NCI-H146 treated with DMSO at 0.1 percent for 48 hours (cell line): ENCODE measurements around the gene MAPK11.
A peak's percentile ranks its signal among the peaks of the same experiment; 100 is the strongest.
"Not testable (repeated sequence)": the region's sequence is repeated elsewhere in the genome, so short reads cannot be mapped to it uniquely, and the experiment has no call there.

ENCODE experiments used
- DNase-seq: peaks from one replicate; lab custom pipeline; 2025; ENCODE audit not compliant: unreplicated experiment; lab: John Stamatoyannopoulos, UW

The MAPK11 gene

GRCh38 chr22:50278956-50279619, 8.9 kb upstream of the MAPK11 start:
- no peak for DNase-seq

- no peak for DNase-seq
These were observed 8.3 kb upstream of the MAPK11 start for GRCh38 chr22:50278461-50278860.

DNA sequence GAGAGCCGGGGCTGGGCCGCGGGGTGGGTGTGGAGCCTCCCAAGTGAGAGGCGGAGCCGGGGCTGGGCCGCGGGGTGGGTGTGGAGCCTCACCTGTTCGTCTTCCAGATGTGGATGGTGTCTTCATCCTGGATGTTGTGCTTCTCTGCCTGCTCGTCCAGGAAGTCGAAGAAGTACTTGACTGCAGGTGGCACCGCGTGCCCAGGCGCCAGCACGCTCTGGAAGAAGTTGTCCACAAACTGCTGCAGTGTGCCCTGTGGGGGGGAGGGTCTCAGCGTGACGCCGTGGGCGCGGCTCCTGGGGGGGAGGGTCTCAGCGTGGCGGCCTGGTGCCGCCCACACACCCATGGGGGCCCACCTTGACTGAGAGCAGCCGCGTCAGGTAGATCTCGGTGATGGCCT, 7.6 kb upstream of the MAPK11 start:
- no peak for DNase-seq

DNA sequence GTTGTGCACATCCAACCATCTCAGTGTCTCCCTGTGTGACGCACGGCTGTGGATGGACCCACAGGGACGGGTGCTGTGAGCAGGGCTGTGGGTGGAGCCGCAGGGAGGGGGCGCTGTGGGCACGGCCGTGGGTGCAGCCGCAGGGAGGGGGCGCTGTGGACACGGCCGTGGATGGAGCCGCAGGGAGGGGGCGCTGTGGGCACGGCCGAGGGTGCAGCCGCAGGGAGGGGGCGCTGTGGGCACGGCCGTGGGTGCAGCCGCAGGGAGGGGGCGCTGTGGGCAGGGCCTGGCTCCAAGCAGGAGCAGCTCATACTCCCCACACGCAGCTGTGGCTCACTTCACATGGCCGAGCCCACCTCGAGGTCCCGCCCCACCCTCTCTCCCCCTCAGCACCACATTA, 6.0 kb upstream of the MAPK11 start:
- no peak for DNase-seq

GRCh38 chr22:50275181-50276055, 5.2 kb upstream of the MAPK11 start:
- DNase-seq: no peak

GRCh38 chr22:50274771-50275170, 4.6 kb upstream of the MAPK11 start:
- no peak for DNase-seq

DNA sequence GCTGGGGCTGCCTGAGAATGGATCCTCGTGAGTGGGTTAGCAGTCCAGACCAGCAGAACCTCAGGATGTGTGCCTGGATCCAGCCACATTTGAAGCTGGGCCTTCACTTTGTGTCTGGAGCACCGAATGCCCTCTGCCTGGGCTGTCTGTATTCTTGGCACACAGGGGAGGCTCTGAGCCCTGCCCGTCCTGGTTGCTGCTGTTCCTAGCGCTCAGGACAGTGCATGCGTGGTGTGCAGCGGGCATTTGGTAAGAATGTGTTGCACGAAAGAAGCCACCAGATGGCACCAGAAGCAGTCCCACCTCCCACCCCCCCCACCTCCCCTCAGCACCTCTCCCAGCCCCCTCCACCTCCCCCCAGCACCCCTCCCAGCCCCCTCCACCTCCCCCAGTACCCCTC, 4.1 kb upstream of the MAPK11 start:
- DNase-seq: no peak

DNA sequence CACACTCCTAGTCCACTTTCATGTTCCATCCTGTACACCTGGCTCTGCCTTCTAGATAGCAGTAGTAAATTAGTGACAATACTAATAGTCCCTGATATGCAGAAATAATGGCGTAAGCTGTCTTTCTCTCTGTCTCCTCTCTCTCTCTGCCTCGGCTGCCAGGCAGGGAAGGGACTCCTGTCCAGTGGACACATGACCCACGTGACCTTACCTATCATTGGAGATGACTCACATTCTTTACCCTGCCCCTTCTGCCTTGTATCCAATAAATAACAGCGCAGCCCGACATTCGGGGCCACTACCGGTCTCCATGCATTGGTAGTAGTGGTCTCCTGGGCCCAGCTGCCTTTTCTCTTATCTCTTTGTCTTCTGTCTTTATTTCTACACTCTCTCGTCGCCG, 3.6 kb upstream of the MAPK11 start:
- not testable (repeated sequence) for DNase-seq

DNA sequence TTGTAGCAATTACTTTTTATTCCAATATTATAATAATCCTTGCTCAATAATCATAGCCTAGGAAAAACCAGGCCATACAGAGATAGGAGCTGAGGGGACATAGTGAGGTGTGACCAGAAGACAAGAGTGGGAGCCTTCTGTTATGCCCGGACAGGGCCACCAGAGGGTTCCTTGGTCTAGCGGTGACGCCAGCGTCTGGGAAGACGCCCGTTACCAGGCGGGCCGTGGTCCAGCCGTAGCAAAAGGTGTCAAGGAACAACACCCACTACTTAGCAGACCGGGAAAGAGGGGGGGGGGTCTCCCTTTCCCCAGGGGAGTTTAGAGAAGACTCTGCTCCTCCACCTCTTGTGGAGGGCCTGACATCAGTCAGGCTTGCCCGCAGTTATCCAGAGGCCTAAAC, 3.2 kb upstream of the MAPK11 start:
- DNase-seq: not testable (repeated sequence)

- no peak for DNase-seq
These were observed 2.0 kb upstream of the MAPK11 start for GRCh38 chr22:50272044-50272802.

DNA sequence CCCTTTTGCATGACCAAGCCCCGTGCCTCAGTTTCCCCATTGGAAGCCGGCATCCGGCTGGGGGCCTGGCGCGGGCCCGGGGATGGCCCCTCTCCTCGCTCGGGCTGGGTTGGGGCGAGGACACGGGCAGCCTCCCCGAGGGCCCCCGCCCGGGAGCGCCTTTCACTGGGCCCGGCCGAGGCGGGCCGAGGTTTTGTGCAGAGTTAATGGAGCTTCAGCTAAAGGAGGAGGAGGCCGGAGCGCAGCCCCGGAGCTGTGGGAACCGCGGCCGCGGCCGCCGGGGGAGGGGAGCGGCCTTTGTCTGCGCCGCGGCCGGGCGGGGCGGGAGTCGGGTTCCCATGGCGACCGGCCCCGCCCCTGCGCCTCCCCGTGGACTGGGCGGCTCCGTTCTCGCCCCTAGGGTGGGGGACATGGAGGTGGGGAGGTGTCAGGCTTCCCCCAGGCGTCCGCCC, 1.4 kb upstream of the MAPK11 start:
- DNase-seq: peak; percentile 9

DNA sequence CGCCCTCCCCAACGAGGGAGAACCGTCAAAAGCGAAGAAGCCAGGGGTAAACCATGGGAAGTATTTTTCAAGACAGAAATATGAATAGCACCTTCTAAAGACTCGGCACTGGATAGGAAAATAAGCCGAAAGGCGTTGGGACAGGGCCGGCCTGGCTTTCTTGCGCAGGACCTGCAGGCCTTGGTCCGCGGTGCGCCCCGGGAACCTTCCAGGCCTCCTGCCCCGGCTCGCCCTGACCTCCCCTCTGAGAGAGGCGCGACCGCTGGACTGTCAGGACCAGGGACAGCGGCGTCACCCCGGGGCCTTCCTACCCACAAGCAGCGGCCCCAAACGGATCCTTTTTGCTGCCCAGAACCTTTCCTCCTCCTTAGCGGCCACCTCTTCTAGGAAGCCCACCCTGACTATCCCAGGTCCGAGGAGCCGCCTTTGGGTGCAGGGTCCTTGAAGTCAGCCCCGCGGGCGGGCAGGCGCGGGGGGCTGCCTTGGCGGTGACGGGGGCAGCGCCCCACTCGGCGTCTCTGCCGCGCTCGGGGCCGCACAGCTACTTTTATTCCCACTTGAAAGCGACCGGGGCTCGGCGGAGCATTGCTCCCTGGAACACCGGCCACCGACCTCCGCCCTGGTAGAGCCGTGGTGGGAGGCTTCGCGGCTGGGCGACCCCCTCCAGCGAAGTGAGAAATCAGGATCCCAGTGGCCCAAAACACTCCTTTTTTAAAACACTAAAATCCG, 650 bp upstream of the MAPK11 start:
- no peak for DNase-seq

DNA sequence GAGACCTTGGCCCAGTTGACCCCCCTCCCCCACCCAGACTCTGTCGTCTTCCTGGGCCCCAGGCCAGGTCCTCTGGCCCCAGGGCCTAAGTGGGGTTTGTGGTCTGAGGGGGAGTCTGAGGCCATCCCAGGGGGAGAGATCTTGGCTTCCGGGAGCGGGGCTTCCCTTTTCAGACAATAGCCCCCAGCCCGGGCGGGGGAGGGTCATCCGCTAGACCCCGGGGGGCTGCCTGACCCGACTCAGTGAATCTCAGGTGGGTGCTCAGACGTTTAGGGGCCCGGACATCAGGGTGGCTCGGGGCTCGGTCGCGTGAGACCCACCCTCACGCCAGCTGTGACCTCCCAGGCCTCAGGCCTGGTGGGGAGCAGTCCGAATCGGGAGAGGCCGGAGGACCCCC, 609 bp downstream of the MAPK11 start:
- no peak for DNase-seq

DNA sequence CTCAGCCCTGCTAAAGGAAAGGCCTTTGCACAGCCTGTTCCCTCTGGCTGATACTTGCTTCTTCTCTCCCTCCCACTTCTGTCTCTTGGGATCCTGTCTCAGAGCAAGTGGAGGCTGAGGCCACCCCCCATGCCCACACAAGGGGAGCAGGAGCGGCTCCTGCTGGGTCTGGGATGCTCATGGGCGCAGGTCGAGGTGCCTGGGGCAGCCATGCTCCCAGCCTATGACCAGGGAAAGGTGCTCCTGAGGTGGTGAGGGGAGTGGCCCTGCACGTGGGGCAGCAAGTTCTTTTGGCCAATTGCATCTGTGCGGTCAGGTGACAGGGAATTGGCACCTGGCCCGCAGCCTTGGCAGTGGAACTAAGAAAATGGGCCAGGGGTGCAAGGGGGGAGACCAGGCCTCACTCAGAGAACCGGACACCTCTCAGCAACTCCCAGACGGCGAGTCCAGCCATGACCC, 1.5 kb downstream of the MAPK11 start:
- DNase-seq: no peak

GRCh38 chr22:50267591-50268390, 2.4 kb downstream of the MAPK11 start:
- DNase-seq: no peak

DNA sequence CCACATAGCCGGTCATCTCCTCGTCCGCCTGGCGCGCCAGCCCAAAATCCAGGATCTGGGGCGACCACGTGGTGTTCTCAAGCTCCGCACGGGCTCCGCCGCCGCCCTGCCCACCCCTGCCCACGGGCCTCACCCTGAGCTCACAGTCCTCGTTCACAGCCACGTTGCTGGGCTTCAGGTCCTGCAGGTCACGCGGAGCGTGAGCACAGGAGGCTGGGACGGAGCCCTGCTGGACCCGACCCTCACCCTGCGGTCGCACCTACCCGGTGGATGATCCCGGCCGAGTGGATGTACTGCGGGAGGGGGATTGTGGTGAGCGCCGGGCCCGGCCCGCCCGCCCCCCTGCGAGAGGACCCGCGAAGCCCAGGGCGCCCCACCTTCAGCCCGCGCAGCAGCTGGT, 3.2 kb downstream of the MAPK11 start:
- DNase-seq: no peak

GRCh38 chr22:50264946-50265669, 5.1 kb downstream of the MAPK11 start:
- DNase-seq: no peak

DNA sequence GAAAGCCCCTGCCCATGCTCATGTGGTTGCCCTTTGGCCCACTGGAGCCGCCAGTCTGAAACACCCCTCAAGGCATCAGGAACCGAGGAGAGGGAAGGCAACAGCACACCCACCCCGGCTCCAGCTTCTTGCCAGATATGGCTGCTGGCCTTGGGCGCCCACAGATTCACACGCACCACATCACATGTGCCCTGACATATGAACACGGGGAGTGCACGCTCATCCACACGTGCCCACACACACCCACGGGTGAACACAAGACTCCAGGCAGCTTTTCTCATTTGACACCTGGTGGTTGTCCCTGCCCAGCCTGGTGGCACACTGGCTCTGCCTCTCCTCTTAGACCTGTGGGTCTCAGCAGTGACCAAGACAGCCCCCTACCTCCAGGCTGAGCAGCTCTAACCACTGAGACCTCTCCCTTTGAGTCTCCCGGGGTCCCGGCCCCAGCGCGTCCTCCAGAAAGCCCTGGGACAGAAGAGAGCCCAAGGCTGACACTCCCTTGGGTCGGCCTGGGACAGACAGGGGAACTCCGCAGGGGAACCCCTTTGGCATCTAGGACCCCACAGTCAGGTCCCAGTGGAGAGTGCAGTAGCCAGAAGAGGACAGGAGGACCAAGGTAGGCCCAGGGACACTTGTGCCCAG, 6.0 kb downstream of the MAPK11 start:
- no peak for DNase-seq
